HepG2 (cell line): ENCODE data around the gene WDFY1. TPM values are rescaled to one million over a fixed set of nuclear protein-coding genes. Genes with fewer than 3 reads are reported as not detected.

Source experiments
- AKAP8 ChIP-seq: sonication (generic); formaldehyde crosslinking; IDR thresholded peaks from 2 replicates; pipeline ENCODE4 v1.5.1; 2020; ENCODE audit warnings: mild to moderate bottlenecking, missing genetic modification reagents
- CC2D1A ChIP-seq: sonication (generic); formaldehyde crosslinking; IDR thresholded peaks from 2 replicates; pipeline ENCODE4 v1.8.1; 2023; ENCODE audit warnings: mild to moderate bottlenecking, missing genetic modification reagents
- CEBPB ChIP-seq: IDR thresholded peaks from 2 replicates; pipeline ENCODE4 v1.6.1; 2011; ENCODE audit warnings: low read depth, low read length, improper control_type of control experiment, borderline replicate concordance
- ELF3 ChIP-seq: IDR thresholded peaks from 2 replicates; pipeline ENCODE4 v1.6.1; 2016; ENCODE audit warnings: missing genetic modification reagents, missing compliant biosample characterization
- FOXK1 ChIP-seq: sonication (generic); formaldehyde crosslinking; IDR thresholded peaks from 2 replicates; pipeline ENCODE4 v1.4.0; 2020; ENCODE audit warnings: low read depth, missing genetic modification reagents, borderline replicate concordance
- HOXA3 ChIP-seq: sonication (generic); formaldehyde crosslinking; IDR thresholded peaks from 2 replicates; pipeline ENCODE4 v1.5.0; 2020; ENCODE audit warnings: missing genetic modification reagents
- MLX ChIP-seq: IDR thresholded peaks from 2 replicates; pipeline ENCODE4 v1.6.1; 2016
- MYNN ChIP-seq: sonication (generic); formaldehyde crosslinking; IDR thresholded peaks from 2 replicates; pipeline ENCODE4 v1.4.0; 2020; ENCODE audit warnings: mild to moderate bottlenecking, low read depth, missing genetic modification reagents
- NAIF1 ChIP-seq: sonication (generic); formaldehyde crosslinking; IDR thresholded peaks from 2 replicates; pipeline ENCODE4 v1.5.0; 2020; ENCODE audit warnings: mild to moderate bottlenecking, missing genetic modification reagents, borderline replicate concordance
- NCOA1 ChIP-seq: sonication (generic); formaldehyde crosslinking; IDR thresholded peaks from 2 replicates; pipeline ENCODE4 v1.9.0; 2021; ENCODE audit warnings: missing genetic modification reagents
- NKX3-1 ChIP-seq: sonication (generic); formaldehyde crosslinking; IDR thresholded peaks from 2 replicates; pipeline ENCODE4 v1.5.0; 2020; ENCODE audit warnings: missing genetic modification reagents
- PHF21A ChIP-seq: sonication (generic); formaldehyde crosslinking; IDR thresholded peaks from 2 replicates; pipeline ENCODE4 v1.5.0; 2020; ENCODE audit warnings: mild to moderate bottlenecking, missing genetic modification reagents
- PHF5A ChIP-seq: IDR thresholded peaks from one replicate; pipeline ENCODE4 v1.6.1; 2018; ENCODE audit warnings: low read depth, missing genetic modification reagents; ENCODE audit not compliant: unreplicated experiment
- RXRB ChIP-seq: IDR thresholded peaks from 2 replicates; pipeline ENCODE4 v1.6.1; 2016; ENCODE audit warnings: borderline replicate concordance, missing genetic modification reagents, missing compliant biosample characterization
- SPEN ChIP-seq: sonication (generic); formaldehyde crosslinking; IDR thresholded peaks from 2 replicates; pipeline ENCODE4 v1.5.1; 2020; ENCODE audit warnings: low read depth, mild to moderate bottlenecking, missing genetic modification reagents
- YEATS2 ChIP-seq: sonication (generic); formaldehyde crosslinking; IDR thresholded peaks from 2 replicates; pipeline ENCODE4 v1.4.0; 2020; ENCODE audit warnings: missing genetic modification reagents, borderline replicate concordance
- ZBTB38 ChIP-seq: sonication (generic); formaldehyde crosslinking; IDR thresholded peaks from 2 replicates; pipeline ENCODE4 v1.5.1; 2020; ENCODE audit warnings: mild to moderate bottlenecking, missing genetic modification reagents
- ZFP1 ChIP-seq: IDR thresholded peaks from 2 replicates; pipeline ENCODE4 v1.6.1; 2016
- ZFP36 ChIP-seq: fragments of 150-350 bp; IDR thresholded peaks from 2 replicates; pipeline ENCODE4 v1.6.1; 2018; ENCODE audit warnings: borderline replicate concordance, low read length, low read depth; ENCODE audit not compliant: partially characterized antibody
- ZNF20 ChIP-seq: sonication (generic); formaldehyde crosslinking; IDR thresholded peaks from 2 replicates; pipeline ENCODE4 v1.4.0; 2020; ENCODE audit warnings: mild to moderate bottlenecking, moderate library complexity, missing genetic modification reagents
- ZNF207 ChIP-seq: fragments of 450-650 bp; IDR thresholded peaks from 2 replicates; pipeline ENCODE4 v1.6.1; 2016; ENCODE audit warnings: antibody characterized with exemption, borderline replicate concordance
- ZNF329 ChIP-seq: sonication (generic); formaldehyde crosslinking; IDR thresholded peaks from 2 replicates; pipeline ENCODE4 v1.9.0; 2021; ENCODE audit warnings: low read depth, mild to moderate bottlenecking, missing genetic modification reagents
- ZNF530 ChIP-seq: sonication (generic); formaldehyde crosslinking; IDR thresholded peaks from 2 replicates; pipeline ENCODE4 v1.5.0; 2020; ENCODE audit warnings: low read depth, mild to moderate bottlenecking, missing genetic modification reagents
- ZNF644 ChIP-seq: IDR thresholded peaks from 2 replicates; pipeline ENCODE4 v1.6.1; 2016; ENCODE audit warnings: low read depth
- ZNF788 ChIP-seq: sonication (generic); formaldehyde crosslinking; IDR thresholded peaks from 2 replicates; pipeline ENCODE4 v1.5.0; 2020; ENCODE audit warnings: mild to moderate bottlenecking, missing genetic modification reagents, borderline replicate concordance
- ZNF891 ChIP-seq: sonication (generic); formaldehyde crosslinking; IDR thresholded peaks from 2 replicates; pipeline ENCODE4 v1.5.0; 2020; ENCODE audit warnings: mild to moderate bottlenecking, missing genetic modification reagents
- polyA plus RNA-seq, 8 experiments: library from polyadenylated mRNA; depleted of rRNA in 3 of 8; stranded (reverse) in 7 of 8; unstranded in 1 of 8; fragments of >200 nt; fragmentation: Illumina TruSeq in 4 of 8; extraction: Trizol in 4 of 8; gene quantifications; 2 replicates each; pipeline versions ENCODE4 v1.2.1 to v1.2.3, GENCODE V29; 2011 to 2016; ENCODE audit warnings: low read depth in 4 of 8, missing spikeins in 1 of 8, mixed read lengths in 1 of 8; ENCODE audit not compliant: insufficient read depth in 1 of 8
- total RNA-seq, 5 experiments: library from RNA; depleted of rRNA; stranded (reverse); fragments of >200 nt; fragmentation: Illumina TruSeq; extraction: Trizol; gene quantifications; 2 replicates each; pipeline ENCODE4 v1.2.3, GENCODE V29; 2016; ENCODE audit warnings: low read depth in 1 of 5
- TF ChIP-seq, protein P1 (sequence below): sonication (generic); formaldehyde crosslinking; IDR thresholded peaks from 2 replicates; pipeline ENCODE4 v1.5.0; 2020; ENCODE audit warnings: mild to moderate bottlenecking, missing genetic modification reagents, borderline replicate concordance

WDFY1 gene
- total and polyA plus RNA-seq, 2 of the 13 experiments (the other 11 are each of a cell fraction or from before 2014, with no cell fraction given): 77.0 to 78.4 TPM

- TF ChIP-seq NAIF1 (CRISPR knock-in tag) (no peak), RXRB (peak; percentile 74), ZNF207 (no peak), ZNF20 (no peak), CEBPB (peak; percentile 56; the same call in 1 of the 2 replicates), ZBTB38 (CRISPR knock-in tag) (peak; percentile 79; the same call in 1 of the 2 replicates), ZNF530 (CRISPR knock-in tag) (no peak), PHF21A (CRISPR knock-in tag) (peak; percentile 85), ZNF644 (CRISPR knock-in tag) (peak; percentile 91), ZFP1 (peak; percentile 54; the same call in 1 of the 2 replicates), NKX3-1 (peak; percentile 34; the same call in 1 of the 2 replicates), ZFP36 (no peak), MYNN (CRISPR knock-in tag) (peak; percentile 72; the same call in 1 of the 2 replicates), ZNF891 (CRISPR knock-in tag) (peak; percentile 94), MLX (peak; percentile 73), AKAP8 (CRISPR knock-in tag) (peak; percentile 93), FOXK1 (CRISPR knock-in tag) (peak; percentile 87), ZNF788 (CRISPR knock-in tag) (no peak; the same call in 1 of the 2 replicates), CC2D1A (CRISPR knock-in tag) (no peak), SPEN (CRISPR knock-in tag) (peak; percentile 82), ELF3 (peak; percentile 42; the same call in 1 of the 2 replicates), NCOA1 (no peak), YEATS2 (CRISPR knock-in tag) (peak; percentile 63; the same call in 1 of the 2 replicates), ZNF329 (peak; percentile 56; the same call in 1 of the 2 replicates), HOXA3 (CRISPR knock-in tag) (peak; percentile 98), PHF5A (CRISPR knock-in tag) (peak; percentile 84)
- TF ChIP-seq, protein P1, sequence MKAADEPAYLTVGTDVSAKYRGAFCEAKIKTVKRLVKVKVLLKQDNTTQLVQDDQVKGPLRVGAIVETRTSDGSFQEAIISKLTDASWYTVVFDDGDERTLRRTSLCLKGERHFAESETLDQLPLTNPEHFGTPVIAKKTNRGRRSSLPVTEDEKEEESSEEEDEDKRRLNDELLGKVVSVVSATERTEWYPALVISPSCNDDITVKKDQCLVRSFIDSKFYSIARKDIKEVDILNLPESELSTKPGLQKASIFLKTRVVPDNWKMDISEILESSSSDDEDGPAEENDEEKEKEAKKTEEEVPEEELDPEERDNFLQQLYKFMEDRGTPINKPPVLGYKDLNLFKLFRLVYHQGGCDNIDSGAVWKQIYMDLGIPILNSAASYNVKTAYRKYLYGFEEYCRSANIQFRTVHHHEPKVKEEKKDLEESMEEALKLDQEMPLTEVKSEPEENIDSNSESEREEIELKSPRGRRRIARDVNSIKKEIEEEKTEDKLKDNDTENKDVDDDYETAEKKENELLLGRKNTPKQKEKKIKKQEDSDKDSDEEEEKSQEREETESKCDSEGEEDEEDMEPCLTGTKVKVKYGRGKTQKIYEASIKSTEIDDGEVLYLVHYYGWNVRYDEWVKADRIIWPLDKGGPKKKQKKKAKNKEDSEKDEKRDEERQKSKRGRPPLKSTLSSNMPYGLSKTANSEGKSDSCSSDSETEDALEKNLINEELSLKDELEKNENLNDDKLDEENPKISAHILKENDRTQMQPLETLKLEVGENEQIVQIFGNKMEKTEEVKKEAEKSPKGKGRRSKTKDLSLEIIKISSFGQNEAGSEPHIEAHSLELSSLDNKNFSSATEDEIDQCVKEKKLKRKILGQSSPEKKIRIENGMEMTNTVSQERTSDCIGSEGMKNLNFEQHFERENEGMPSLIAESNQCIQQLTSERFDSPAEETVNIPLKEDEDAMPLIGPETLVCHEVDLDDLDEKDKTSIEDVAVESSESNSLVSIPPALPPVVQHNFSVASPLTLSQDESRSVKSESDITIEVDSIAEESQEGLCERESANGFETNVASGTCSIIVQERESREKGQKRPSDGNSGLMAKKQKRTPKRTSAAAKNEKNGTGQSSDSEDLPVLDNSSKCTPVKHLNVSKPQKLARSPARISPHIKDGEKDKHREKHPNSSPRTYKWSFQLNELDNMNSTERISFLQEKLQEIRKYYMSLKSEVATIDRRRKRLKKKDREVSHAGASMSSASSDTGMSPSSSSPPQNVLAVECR (CRISPR knock-in tag): peak; percentile 84
These were observed 14.8 kb downstream of the WDFY1 start (continued) for GRCh38 chr2:223930103-223930976.
